ENCODE measurements around the gene MAP2K3. TPM values are rescaled to one million over a fixed set of nuclear protein-coding genes. Genes with fewer than 3 reads are reported as not detected.

Gene MAP2K3
- total RNA-seq, 2 donors from 2014 or later = 66.6 to 81.1 TPM

GRCh38 chr17:21359483-21359840 is 75.0 kb downstream of the MAP2K3 start:
- Histone ChIP-seq H3K4me3 (no peak overlapping the region), H3K9me3 (no peaks in the 10 kb centered on the region), H3K36me3 (no peaks in the 10 kb centered on the region), H3K27me3 (replicated peaks; ENCODE audit: insufficient read depth) (no peaks in the 10 kb centered on the region), H3K4me1 (ENCODE audit: control insufficient read depth in 1 of 2, low read depth in 2 of 2) (no peaks in the 10 kb centered on the region), H3K27ac (no peak overlapping the region)
- TF ChIP-seq CTCF (IDR thresholded peaks at IDR 0.05) = no peak
- no peak for DNase-seq (ENCODE audit: low spot score)
- ATAC-seq (ENCODE audit: insufficient number of reproducible peaks, low FRiP score, low read depth) = no peak

GRCh38 chr17:21360048-21360447 is 75.5 kb downstream of the MAP2K3 start:
- Histone ChIP-seq H3K4me3 (no peak overlapping the region), H3K9me3 (no peaks in the 10 kb centered on the region), H3K36me3 (no peaks in the 10 kb centered on the region), H3K27me3 (replicated peaks; ENCODE audit: insufficient read depth) (no peaks in the 10 kb centered on the region), H3K27ac (no peak overlapping the region), H3K4me1 (ENCODE audit: control insufficient read depth in 1 of 2, low read depth in 2 of 2) (no peaks in the 10 kb centered on the region)
- no peak for TF ChIP-seq CTCF (IDR thresholded peaks at IDR 0.05)
- ATAC-seq (ENCODE audit: insufficient number of reproducible peaks, low FRiP score, low read depth) (no peak), DNase-seq (ENCODE audit: low spot score) (no peak)

DNA sequence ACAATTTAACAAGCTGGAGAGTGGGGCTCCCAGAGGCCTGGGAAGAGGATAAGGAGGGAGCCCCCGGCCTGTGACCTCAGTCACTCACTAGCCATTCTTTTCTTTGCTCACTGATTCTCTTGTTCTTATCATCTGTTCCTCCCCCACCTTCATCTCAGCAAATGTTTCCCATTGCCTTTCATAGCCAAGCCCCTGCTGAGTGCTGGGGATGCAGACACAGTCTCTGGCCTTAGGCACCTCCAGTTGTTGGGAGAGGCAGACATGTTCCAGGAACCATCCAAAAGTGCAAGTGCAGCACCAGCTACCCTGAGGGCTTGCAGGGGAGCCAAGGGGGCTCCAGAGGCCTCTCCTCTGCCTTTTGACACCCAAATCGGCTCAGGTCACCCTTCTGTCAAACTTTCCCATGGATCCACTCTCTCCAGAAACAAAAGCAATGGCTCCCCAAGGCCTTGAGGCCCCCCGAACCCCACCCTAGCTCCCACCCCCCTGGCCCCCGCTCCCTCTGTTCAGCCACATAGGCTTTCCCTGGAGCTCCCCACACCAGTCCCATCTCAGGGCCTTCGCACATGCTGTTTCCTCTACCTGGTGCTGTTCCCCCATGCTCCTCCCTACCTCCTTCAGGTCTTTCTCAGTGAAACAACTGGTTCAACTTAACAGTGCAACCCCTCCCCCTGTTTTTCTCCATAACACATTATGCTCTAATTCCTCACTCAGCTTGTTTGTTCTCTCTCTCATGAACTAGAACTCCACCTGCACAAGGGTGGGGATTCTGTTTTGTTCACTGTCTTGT is 76.7 kb downstream of the MAP2K3 start:
- no peaks in the 10 kb centered on the region for H3K36me3 ChIP-seq
- ATAC-seq (ENCODE audit: insufficient number of reproducible peaks, low FRiP score, low read depth) (no peak), DNase-seq (ENCODE audit: low spot score) (no peak)
- no peak for TF ChIP-seq CTCF (IDR thresholded peaks at IDR 0.05)
- no peak overlapping the region for H3K27ac ChIP-seq
- H3K9me3 ChIP-seq = no peaks in the 10 kb centered on the region
- H3K4me3 ChIP-seq = no peak overlapping the region
- H3K4me1 ChIP-seq (ENCODE audit: control insufficient read depth in 1 of 2, low read depth in 2 of 2) = no peaks in the 10 kb centered on the region
- no peaks in the 10 kb centered on the region for H3K27me3 ChIP-seq (replicated peaks; ENCODE audit: insufficient read depth)

DNA sequence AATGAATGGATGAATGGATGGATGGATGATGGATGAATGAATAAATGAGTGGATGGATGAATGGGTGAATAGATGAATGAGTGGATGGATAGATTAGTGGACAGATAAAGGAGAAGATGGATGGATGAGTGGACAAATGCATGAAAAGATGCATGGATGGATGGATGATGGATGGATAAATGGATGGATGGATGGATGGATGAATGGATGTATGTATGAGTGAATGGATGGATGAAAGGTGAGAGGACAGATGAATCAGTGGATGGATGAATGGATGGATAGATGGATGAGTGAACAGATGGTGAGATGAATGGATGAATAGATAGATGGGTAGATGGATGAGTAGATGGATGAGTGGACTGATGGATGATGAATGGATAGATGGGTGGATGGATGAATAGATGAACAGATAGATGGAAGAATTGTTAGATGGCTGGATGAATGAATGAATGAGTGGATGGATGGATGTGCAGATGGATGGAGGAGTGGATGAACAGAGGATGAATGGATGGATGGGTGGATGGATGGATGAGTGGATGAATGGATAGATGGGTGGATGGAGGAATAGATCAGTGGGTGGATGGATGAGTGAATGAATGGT is 77.9 kb downstream of the MAP2K3 start:
- no peak overlapping the region for H3K4me3 ChIP-seq
- no peak overlapping the region for H3K27ac ChIP-seq
- no peak for ATAC-seq (ENCODE audit: insufficient number of reproducible peaks, low FRiP score, low read depth)
- DNase-seq (ENCODE audit: low spot score) = no peak
- H3K4me1 ChIP-seq (ENCODE audit: control insufficient read depth in 1 of 2, low read depth in 2 of 2) = no peaks in the 10 kb centered on the region
- no peaks in the 10 kb centered on the region for H3K9me3 ChIP-seq
- H3K36me3 ChIP-seq = no peaks in the 10 kb centered on the region
- no peak for TF ChIP-seq CTCF (IDR thresholded peaks at IDR 0.05)
- no peaks in the 10 kb centered on the region for H3K27me3 ChIP-seq (replicated peaks; ENCODE audit: insufficient read depth)

DNA sequence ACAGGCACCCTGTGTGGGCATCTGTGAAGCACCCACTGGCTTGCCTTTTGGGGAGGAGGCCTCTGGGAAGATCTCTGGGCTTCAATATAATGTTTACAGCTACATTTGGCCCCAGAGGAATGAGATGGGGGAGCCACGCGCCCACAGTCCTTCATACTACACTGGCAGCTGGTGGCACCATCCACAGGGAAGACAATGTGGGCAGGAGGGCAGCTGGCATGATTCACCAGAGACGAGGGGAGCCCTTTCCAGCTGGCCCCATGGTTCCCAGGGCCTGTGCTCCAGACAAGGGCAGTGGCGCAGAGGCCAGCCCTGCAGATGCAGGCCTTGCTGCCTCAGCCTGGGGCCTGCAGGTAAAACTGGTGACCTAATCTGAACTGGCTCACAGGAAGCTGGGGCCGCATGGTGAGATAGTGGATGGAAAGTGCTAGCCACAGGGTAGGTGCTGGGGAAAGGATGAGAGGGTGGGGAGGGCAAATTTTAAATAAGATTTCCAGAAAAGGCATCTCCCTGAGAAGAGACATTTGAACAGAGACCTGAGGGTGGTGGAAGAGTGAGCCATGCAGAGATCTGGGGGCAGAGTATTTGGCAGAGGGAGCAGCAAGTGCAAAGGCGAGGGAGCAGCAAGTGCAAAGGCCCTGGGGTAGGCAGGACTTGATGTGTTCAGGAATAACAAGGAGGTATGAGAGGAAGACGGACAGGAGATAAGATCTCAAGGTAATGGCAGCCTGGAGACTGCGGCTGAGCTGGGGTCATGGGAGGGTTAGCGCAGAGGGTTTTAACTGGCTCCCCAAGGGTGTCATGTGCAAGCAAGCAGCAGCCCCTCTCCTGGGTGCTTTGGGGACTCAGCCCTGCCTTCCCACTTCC is 79.5 kb downstream of the MAP2K3 start:
- DNase-seq (ENCODE audit: low spot score) = no peak
- Histone ChIP-seq H3K4me3 (no peak overlapping the region), H3K27me3 (replicated peaks; ENCODE audit: insufficient read depth) (no peaks in the 10 kb centered on the region)

More for the DNA sequence above, 79.5 kb downstream of the MAP2K3 start:
- TF ChIP-seq CTCF (IDR thresholded peaks at IDR 0.05) = no peak
- Histone ChIP-seq H3K36me3 (no peaks in the 10 kb centered on the region), H3K27ac (no peak overlapping the region), H3K9me3 (no peaks in the 10 kb centered on the region), H3K4me1 (ENCODE audit: control insufficient read depth in 1 of 2, low read depth in 2 of 2) (no peaks in the 10 kb centered on the region)
- ATAC-seq (ENCODE audit: insufficient number of reproducible peaks, low FRiP score, low read depth) = no peak
